ENCODE measurements around the gene TBC1D9.
"Not testable (repeated sequence)": the region's sequence is repeated elsewhere in the genome, so short reads cannot be mapped to it uniquely, and the experiment has no call there.

TBC1D9 gene

DNA sequence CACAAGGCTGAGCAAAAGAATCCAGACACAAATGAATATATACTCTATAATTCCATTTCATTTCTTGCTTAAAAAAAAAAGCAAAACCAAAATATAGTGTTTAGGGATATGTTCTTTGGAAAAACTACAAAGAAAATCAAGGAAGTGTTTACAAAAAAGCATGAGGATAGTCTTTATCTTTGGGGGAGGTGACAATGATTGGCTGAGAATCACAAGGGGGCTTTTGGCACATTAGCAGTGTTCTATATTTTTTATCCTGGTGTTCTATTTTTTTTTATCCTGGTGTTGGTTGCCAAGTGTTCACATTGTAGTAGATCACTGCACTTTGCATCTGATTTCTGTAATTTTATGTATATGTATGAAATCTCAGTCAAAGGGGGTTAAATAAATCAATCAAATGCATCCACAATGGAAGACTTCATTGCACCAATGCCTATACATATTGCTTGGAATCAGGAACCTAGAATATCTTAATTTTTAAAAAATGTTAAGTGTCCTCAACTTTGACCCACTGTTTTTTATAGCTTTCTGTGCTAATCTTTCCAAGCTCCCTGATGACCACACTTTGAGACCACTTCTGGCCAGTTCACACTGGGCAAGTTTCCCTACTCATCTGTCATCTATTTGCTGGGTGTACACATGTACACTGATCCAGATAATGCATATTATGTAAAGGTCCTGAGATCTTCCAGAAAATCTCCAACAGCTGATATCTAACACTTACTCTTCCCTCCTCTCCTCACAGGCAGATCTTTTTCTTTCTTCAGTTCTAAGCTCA, 3.7 kb downstream of the TBC1D9 start:
- no peak for DNase-seq

DNA sequence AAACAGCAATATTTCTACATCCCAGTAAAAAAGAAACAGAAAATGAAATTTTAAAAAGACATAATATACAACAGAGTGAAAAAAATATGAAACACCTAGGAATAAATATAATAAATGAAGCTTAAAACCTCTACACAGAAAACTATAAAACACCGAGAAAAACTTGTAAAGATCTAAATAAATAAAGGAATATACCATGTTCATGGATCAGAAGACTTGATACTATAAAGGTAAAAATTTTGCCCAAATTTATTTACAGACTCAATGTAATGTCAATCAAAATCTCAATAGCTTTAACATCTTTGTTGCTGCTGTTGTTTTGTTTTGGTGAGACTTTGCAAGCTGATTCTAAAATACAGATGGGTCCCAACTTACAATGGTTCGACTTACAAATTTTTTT, 5.7 kb downstream of the TBC1D9 start:
- no peak for DNase-seq

DNA sequence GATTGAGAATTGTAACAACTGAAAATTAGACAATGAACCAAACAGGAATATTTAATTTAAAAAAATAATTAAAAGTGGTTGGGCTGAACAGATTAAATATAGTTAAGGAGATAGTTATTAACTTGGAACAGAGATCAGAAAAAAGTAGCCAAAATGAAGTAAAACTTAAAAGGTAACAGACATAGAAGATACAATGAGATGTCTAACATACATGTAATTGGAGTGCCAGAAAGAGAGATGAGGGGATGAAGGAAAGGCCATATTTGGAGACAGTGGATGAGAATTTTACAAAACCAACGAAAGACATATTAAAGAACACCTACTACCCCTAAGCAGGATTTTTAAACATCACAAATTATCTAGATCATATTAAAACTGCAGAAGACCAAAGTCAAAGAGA, 8.0 kb downstream of the TBC1D9 start:
- no peak for DNase-seq

DNA sequence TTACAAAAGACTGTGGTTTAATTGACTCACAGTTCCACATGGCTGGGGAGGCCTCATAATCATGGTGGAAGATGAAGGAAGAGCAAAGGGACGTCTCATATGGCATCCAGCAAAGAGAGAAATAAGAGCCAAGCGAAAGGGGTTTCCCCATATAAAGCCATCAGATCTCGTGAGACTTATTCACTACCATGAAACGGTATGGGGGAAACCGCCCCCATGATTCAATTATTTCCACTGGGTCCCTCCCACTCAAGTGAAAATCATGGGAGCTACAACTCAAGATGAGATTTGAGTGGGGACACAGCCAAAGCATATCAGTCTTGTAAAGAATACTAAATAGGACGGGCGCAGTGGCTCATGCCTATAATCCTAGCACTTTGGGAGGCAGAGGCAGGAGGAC, 9.6 kb downstream of the TBC1D9 start:
- DNase-seq: not testable (repeated sequence)

DNA sequence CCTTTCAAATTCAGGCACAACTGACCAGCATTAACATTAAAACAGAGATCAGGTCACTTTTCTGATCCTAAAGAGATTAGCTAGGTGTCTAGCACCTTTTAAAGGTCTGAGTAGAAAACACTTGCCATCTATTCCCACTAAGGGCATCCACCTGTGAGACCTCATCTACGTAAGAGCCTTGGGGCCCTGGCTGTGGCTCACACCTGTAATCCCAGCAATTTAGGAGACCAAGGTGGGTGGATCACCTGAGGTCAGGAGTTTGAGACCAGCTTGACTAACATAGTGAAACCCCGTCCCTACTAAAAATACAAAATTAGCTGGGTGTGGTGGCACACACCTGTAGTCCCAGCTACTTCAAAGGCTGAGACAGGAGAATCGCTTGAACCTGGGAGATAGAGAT, 11.8 kb downstream of the TBC1D9 start:
- DNase-seq: no peak

DNA sequence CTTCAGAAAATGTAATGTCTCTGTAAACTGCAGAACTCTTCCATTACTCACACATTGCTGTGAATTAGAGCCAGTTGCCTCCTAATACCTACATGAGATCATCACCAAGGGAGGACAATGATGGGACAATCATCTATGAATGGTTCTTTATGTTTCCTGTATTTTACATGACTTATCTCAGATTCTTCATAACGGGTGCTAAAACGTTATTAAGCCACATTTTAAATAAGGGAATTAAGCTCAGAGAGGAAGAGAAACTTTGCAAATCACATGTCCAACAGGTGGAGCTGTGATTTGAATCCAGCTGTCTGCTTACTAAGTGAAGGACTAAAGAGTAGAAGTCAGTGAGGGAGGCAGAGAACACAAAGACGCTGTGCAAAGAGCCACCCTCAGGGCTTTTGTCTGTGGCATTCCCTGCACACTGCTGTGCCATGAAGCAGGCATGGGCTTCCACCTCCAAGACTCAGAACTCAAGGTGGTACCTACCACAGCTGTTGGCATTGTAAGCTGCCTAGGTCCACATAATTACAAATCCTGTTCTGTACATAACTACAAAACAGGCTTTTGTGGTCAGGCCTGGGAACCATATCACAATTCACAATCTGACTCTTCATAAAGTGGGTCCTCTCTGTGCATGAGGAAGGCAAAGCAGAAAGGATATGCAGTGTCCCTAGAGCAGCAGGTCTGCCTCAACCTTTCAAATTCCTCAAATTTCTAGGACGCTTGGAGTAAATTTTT, 12.8 kb downstream of the TBC1D9 start:
- DNase-seq: no peak

DNA sequence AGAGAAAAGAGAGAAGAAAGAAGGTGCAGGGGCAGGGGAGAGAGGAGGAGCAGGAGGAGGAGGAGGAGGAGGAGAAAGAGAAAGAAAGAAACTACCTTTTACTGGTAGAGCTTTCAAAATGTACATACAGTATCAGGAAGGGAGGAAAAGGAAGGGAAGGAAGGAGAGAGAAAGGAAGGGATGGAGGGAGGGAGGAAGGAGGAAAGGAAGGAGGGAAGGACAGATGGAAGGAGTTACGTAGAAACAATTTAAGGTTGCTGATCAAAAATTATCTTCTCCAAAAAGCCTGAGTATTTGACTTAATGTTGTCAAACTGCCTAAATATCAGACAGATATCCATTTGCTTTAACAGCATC, 13.4 kb downstream of the TBC1D9 start:
- DNase-seq: no peak

DNA sequence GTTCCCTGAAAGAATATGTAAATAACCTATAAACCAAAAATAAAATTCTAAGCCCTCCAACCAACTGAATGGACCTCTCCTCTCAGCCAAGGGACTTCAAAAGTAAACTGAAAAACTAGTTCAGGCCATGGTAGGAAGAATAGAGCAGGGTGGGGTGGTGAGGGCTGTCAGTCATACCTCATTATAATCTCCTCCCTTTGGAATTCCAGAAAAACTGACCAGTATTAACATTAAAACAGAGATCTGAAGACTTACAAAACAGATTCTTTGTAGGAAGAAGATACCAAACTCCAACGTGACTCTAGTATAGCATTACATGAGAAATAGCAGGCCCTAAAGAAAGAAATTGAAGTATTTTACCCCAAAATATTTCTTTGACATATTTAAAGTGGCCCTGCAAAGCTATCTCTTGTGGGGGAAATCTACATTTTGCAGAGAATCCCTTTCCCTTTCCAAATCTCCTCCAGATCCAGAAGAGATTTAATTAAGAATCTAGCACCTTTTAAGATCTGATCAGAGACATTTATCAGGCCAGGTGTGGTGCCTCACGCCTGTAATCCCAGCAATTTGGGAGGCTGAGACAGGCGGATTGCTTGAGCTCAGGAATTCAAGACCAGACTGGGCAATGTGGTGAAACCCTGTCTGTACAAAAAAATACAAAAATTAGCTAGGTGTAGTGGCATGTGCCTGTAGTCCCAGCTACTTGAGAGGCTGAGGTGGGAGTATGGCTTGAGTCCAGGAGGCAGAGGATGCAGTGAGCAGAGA, 15.1 kb downstream of the TBC1D9 start:
- DNase-seq: no peak

DNA sequence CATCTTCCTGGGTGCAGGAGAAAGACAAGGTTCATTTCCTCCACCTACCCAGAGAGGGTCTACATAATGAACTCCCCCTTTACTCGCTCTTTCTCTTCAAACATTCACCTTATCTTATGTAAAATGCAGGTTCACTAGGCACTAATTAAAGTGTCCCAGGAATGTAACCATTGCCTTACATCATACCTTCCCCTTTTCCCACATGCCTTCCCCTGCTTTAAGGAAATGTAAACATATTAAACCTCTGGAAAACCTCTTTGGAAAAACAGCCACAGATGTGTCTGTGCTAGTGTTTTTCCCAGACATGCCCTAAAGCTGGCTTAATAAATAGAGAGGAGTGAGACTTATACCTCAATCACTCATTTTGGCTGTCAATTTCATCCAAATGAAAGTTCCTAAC, 15.8 kb downstream of the TBC1D9 start:
- no peak for DNase-seq

DNA sequence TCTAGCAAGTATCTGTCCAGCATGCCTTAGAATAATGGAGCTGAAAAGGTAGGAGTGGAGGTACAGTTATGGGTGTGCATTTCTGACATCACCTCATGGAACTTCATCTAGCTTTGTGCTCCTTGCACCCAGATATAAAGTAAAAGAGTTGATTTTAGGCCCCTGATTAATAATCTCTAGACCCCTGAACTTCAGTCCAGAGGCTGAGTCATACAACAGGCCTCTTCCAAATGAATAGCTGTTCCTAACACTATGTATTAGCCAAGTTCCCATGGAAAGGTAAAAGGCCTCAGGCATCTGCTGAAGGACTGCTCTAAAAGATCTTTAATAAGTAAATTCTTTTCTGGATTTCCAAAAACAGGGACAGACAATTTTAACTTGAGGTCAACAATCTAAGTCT, 16.2 kb downstream of the TBC1D9 start:
- no peak for DNase-seq

DNA sequence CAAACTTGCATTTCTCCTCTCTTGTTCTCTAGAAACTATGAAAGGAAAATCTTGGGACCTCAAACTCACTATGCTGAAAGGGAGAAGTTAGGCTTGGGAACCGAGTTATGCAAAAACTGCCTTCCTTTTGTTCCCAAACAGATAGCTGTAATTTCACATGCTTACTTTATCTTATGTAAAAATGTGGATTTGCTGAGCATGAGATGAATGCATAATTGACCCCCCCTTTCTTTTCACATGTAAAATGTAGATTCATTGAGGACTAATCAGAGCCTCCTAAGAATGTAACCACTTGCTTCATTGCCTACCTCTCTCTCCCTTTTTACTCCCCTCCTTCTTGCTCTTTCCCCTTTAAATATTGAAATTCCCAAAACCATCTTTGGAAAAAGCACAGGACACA, 18.0 kb downstream of the TBC1D9 start:
- no peak for DNase-seq

DNA sequence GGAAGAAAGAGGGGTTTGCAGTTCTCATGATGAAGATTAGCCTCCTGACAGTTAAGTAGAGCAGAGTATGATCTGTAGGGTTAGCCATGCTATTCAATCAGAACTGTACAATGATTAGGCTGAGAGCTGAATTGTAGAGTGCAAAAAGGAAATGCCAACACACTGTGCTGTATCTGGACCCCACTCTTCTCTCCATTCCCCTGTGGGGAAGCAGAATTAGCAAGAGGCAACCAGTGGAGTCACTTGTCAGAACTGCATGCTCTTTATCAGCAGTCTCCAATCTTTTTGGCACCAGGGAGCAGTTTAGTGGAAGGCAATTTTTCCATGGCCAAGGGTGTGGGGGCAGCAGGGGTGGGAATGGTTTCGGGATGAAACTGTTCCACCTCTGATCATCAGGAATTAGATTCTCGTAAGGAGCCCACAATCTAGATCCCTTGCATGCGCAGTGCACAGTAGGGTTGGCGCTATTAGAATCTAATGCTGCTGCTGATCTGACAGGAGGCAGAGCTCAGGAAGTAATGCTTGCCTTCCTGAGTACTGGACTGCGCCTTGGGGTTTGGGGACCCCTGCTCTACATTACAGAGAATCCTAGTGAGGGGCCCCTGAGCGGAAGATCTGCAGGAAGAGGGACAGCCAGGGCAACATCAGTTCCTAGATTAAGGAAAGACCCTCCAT, 19.4 kb downstream of the TBC1D9 start:
- DNase-seq: no peak

DNA sequence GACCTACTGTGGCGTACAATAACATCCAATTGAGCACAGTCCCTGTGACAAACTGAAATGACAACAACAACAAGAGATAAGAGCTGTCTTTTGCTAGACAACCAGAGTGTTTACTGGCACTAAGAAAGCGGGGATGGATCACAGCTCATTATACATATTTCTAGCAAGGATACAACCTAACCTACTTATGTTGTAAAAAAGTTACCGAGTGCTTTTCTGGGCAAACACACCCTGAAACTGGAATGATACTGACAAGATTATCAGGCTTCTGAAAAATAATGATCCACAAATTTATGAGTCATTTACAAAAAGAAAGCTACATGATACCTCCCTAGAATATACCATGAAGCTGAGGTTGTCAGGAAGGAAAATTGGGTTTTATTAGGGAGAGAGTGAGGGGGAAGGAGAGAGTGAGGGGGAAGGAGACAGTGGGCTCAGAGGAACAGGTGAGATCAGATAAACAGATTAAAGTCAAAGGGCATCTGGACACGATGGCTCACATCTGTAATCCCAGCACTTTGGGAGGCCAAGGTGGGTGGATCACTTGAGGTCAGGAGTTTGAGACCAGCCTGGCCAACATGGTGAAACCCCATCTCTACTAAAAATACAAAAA, 20.3 kb downstream of the TBC1D9 start:
- no peak for DNase-seq

DNA sequence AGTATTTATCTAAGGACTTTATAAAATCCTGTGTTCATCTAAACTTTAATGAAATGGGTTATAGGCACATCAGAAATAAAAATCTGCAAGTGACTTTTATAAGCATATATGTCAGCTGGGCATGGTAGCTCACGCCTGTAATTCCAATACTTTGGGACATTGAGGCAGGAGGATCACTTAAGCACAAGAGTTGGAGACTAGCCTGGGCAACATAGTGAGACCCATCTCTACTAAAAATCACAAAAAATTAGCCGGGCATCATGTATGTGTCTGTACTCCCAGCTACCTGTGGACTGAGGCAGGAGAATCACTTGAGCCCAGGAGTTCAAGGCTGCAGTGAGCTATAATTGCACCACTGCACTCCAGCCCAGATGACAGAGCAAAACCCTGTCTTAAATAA, 20.9 kb downstream of the TBC1D9 start:
- DNase-seq: no peak

DNA sequence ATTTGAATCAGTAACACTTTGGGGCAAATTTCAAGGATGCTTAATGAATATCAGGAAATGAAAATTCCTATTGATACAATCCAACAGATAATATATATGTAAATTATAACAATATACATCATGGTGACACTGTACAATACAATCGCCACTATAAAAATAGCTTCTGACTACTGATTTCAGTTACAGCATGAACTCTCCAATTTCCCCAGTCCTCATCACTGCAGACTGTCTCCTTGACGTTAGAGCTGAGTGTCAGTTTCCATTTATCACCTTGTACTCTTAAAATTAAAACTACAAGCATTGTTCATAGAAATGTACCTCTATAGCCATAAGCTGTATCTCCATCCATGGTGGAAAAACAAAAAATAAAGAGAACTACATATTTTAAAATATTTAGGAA, 23.4 kb downstream of the TBC1D9 start:
- DNase-seq: no peak

DNA sequence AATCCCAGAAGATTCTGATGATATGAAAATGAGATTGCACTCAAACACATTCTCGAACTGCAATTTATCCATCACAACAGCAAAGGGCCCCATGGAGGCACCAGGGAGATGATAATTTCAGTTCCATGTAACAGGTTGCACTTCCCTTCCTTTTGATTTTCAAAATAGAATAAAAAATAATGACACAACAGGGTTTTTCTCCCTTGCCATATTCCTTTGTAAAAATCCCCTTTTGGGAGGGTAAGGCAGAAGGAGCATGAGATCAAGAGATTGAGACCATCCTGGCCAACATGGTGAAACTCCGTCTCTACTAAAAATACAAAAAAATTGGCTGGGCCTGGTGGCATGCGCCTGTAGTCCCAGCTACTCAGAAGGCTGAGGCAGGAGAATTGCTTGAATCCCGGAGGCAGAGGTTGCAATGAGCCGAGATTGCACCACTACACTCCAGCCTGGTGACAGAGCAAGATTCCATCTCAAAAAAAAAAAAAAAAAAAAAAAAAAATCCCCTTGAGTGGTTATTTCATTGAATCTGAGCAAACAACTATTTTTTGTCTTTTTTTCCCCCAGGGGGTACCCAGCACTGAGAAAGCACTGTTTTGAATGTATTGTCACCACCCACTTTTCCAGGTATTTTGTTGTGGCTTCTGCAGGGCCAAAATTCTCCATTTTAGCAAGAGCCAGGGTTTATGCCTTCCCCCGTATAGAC, 26.7 kb downstream of the TBC1D9 start:
- no peak for DNase-seq

DNA sequence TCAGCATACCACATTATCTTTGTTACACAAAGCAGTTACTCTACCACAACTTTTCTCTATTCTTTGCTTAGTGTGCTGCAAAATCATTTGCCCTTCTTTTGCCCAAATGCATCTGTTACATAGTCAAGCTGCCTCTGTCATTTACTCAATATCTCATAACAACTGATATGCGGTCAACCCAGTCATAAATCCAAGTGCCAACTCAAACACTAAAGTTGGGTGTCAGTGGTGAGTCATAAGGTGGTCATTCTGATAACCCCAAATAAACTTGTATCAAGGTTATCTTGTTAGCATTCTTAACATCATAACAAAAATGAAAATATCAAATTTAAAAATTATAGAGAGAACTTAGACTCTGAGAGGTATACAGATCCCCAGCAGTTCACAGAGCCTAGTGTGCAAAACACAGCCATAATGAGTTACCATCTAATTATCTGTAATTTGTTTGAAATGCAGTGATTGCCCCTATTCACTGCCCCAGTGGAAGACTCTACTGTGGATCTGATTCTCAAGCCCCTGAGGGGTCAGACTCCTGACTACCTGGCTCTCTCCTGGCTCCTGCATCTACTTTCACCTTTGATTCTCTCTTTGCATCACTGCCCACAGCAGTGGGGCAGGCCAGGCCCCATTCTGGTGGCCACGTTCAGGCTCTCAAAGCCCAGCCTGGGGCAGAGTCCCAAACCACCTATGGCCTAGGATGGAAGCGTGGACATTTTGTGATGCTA, 29.2 kb downstream of the TBC1D9 start:
- DNase-seq: no peak

DNA sequence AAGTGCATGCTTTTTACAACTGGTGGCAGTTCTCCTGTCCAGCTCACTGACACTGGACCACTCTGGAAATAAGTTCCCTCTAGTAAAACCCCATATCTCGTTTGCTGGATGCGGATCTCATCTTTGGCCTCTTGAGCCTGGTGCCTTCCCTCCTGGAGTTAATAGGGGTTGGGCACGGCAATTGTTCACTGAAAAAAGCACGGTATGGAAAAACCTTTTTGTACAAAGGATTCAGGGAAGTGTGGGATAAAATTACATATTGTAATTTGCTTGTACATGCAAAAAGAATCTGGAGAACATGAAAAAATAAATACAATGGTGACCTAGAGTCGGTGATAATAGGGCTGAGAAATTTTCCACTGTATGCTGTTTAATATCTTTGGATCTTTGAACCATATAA, 30.6 kb downstream of the TBC1D9 start:
- no peak for DNase-seq

DNA sequence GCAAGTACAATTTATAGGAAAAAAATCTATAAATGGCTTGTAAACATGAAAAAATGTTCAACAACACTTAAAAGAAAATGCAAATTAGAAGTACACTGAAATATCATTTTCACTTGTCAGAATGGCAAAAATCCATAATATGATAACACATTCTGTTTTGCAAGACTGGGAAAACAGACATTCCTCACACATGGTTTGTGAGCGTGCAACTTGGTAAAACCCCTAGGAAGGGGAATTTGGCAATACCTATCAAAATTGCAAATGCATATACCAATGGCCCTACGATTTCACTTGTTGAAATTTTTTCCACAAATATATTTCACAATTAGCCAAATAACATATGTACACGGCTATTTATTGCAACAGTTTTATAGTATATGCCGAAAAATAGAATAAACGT, 31.4 kb downstream of the TBC1D9 start:
- DNase-seq: no peak

DNA sequence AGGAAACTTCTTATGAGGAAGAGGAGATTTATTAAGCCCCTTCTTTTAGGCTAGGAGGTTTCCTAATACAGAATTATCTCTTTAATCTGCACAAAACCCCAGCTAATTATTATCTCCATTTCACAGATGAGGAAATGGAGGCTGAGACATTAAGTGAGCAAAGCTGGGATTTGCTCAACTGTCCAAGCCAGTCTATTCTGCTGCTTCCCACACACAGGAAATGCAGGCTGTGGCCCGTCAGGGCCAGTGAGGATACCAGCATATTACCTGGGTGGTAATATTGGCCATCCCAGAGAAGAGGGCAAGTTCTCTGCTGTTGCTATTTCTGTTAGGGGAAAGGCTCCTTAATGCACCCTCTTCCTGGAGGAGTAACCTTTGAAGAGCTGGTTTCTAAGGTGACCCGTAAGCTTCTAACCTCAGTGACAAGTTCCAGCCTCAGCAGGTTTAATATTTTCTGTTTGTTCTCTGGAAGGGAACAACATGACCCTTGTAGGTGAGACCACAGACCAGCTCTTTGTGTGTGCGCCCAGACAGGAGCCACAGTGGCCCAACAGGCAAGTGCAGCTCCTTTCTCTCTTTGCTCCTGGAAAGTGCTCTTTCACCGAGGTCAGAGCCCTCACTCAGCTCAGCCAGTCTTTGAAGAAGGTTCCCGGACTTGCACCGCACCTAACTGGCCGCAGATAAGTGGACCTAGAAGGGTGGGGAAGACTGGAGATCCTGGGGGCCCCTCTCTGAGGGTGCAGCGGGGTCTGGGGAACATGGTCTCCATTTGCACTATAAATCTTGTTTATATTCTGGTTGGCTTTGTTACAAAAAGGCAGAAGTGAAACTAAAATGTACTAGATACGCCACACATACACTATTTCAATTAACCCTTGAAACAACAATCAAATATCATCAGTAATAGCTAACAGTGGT, 35.5 kb downstream of the TBC1D9 start:
- DNase-seq: no peak
